ENCODE data around the gene SNAPIN. TPM values are rescaled to one million over a fixed set of nuclear protein-coding genes. Genes with fewer than 3 reads are reported as not detected.
A peak's percentile ranks its signal among the peaks of the same experiment; 100 is the strongest.

The SNAPIN gene
- total RNA-seq, 1 experiment from 2014 or later, result 46.8 TPM

DNA sequence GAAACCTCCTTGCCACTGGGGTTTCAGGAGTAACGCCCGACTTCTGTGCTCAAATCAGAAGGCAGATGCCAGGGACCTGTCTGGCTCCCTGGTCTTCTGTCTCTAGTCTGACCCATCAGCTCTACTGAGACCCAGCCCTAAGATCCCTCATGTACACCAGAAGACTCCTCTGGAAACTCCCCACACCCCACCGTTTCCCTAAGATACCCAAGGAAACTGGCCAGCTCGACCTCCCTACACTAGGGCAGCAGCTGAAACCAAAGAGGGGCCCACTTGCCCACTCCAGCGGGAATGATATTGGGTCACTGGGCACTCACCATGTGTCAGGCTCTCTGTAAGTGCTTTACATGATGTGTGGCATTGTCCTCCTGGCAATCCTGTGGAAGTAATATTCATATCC is 45.1 kb upstream of the SNAPIN start:
- intact Hi-C loops (cut with micrococcal nuclease; ENCODE audit: unreplicated experiment), result no loop called here
- no peak for TF ChIP-seq CTCF (IDR thresholded peaks at IDR 0.05)
- no peak for TF ChIP-seq SIN3A (IDR thresholded peaks at IDR 0.05; ENCODE audit: borderline replicate concordance, insufficient read depth, low read depth, low read length)
- TF ChIP-seq POLR2AphosphoS5 (IDR thresholded peaks at IDR 0.05; ENCODE audit: low read depth, low read length), result no peak
- TF ChIP-seq TCF7L2 (IDR thresholded peaks at IDR 0.05; ENCODE audit: low read depth, low read length), result no peak
- TF ChIP-seq REST (IDR thresholded peaks at IDR 0.05; ENCODE audit: insufficient read depth in 1 of 2, low read depth in 2 of 2, low read length in 1 of 2), result no peak
- POLR2A ChIA-PET, result interaction anchor here (0.6 to 1.6 kb wide), 2 partner anchors 10 to 20 kb away, joined by 5 to 14 read pairs; partner anchors contain the start of gene CHTOP
- ATAC-seq, result no peak
- no TSS peak for BruUV-seq (replicated peaks)
- Histone ChIP-seq H3K27ac (ENCODE audit: low read length) (peak overlapping the region; percentile 87), H3K4me3 (ENCODE audit: low read depth in 2 of 2, low read length in 2 of 2) (peak overlapping the region; percentile 52 to 85), H3K36me3 (ENCODE audit: control insufficient read depth, insufficient read depth, low read length) (no peaks in the 10 kb centered on the region), H3K4me1 (ENCODE audit: control insufficient read depth, insufficient read depth, low read length) (peaks cover 43% of the 10 kb centered on the region), H3K9me3 (ENCODE audit: control insufficient read depth, insufficient read depth, low read depth, low read length) (no peaks in the 10 kb centered on the region), H3K27me3 (ENCODE audit: control insufficient read depth, insufficient read depth, low read length) (no peaks in the 10 kb centered on the region)
- in situ Hi-C loops (cut with HindIII; ENCODE audit: low pct_unique_long_range_greater_than_20kb, low sequenced_read_pairs), result loop anchor here (25.0 kb wide), 1 partner anchor 251 kb away; the partner anchor contains the start of gene S100A9
- CTCF ChIA-PET, result interaction anchor here (0.5 to 1.8 kb wide), 3 partner anchors 10 to 41 kb away, joined by 4 to 10 read pairs (median 4); no protein-coding TSS in a partner anchor
- DNase-seq (ENCODE audit: low read depth, low spot score), result no peak

GRCh38 chr1:153614189-153614900 is 44.2 kb upstream of the SNAPIN start:
- Histone ChIP-seq H3K27me3 (ENCODE audit: control insufficient read depth, insufficient read depth, low read length) (no peaks in the 10 kb centered on the region), H3K27ac (ENCODE audit: low read length) (peak overlapping the region; percentile 42; the same call in 1 of the 2 replicates), H3K4me1 (ENCODE audit: control insufficient read depth, insufficient read depth, low read length) (peaks cover 34% of the 10 kb centered on the region), H3K36me3 (ENCODE audit: control insufficient read depth, insufficient read depth, low read length) (no peaks in the 10 kb centered on the region), H3K9me3 (ENCODE audit: control insufficient read depth, insufficient read depth, low read depth, low read length) (no peaks in the 10 kb centered on the region), H3K4me3 (ENCODE audit: low read depth in 2 of 2, low read length in 2 of 2) (no peak overlapping the region)
- ATAC-seq, result no peak
- in situ Hi-C loops (cut with HindIII; ENCODE audit: low pct_unique_long_range_greater_than_20kb, low sequenced_read_pairs), result loop anchor here (25.0 kb wide), 1 partner anchor 252 kb away; the partner anchor contains the start of gene S100A9
- ChIA-PET CTCF (interaction anchor here (1.2 to 1.6 kb wide), 2 partner anchors 9 to 13 kb away, joined by 3 to 4 read pairs; partner anchors contain the start of gene S100A13), POLR2A (interaction anchor here (1.6 to 1.9 kb wide), 2 partner anchors 13 to 20 kb away, joined by 5 read pairs; partner anchors contain the start of genes CHTOP and S100A13)
- no peak for DNase-seq (ENCODE audit: low read depth, low spot score)
- BruUV-seq (replicated peaks), result no TSS peak
- TF ChIP-seq CTCF (IDR thresholded peaks at IDR 0.05) (no peak), SIN3A (IDR thresholded peaks at IDR 0.05; ENCODE audit: borderline replicate concordance, insufficient read depth, low read depth, low read length) (no peak), POLR2AphosphoS5 (IDR thresholded peaks at IDR 0.05; ENCODE audit: low read depth, low read length) (no peak), REST (IDR thresholded peaks at IDR 0.05; ENCODE audit: insufficient read depth in 1 of 2, low read depth in 2 of 2, low read length in 1 of 2) (no peak), TCF7L2 (IDR thresholded peaks at IDR 0.05; ENCODE audit: low read depth, low read length) (no peak)
- intact Hi-C loops (cut with micrococcal nuclease; ENCODE audit: unreplicated experiment), result no loop called here

Measured in Panc1 (cell line).